Measurements from ENCODE around the gene TTPAL.

TTPAL gene

DNA sequence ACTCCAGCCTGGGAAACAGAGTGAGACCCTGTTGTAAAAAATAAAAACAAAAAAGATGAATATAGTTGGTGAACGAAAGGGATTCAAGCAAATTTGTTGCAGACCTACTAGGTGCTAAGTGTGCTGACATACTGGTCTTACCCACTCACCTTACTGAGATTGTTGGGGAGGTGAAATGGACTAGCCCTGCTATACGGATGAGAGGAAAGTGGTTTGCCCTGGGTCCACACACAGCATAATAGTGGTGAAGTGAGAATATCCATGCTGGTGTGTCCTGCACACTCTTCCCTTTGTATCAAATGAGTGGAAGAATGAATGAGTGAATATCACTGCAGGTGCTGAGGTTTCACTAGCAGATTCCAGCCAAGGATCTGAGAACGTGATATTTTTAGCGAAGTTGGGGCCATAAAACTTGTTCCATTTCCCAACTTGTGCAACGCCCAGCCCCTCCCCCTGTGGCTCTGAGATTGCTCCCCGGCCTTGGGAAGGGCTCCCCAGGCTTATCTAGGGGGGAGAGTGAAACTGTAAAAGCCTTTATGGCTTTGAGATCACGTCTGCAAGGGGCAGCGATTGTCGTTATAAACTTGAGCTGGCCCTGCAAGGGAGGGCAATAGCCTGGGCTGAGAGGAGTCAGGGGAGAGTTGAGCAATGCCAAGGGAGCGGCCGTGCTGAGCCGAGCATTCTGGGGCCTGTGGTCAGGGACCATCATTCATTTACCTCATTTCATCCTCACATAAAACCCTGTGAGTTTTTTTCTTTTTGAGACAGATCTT is 33.2 kb upstream of the TTPAL start:
- TF ChIP-seq, protein P1, sequence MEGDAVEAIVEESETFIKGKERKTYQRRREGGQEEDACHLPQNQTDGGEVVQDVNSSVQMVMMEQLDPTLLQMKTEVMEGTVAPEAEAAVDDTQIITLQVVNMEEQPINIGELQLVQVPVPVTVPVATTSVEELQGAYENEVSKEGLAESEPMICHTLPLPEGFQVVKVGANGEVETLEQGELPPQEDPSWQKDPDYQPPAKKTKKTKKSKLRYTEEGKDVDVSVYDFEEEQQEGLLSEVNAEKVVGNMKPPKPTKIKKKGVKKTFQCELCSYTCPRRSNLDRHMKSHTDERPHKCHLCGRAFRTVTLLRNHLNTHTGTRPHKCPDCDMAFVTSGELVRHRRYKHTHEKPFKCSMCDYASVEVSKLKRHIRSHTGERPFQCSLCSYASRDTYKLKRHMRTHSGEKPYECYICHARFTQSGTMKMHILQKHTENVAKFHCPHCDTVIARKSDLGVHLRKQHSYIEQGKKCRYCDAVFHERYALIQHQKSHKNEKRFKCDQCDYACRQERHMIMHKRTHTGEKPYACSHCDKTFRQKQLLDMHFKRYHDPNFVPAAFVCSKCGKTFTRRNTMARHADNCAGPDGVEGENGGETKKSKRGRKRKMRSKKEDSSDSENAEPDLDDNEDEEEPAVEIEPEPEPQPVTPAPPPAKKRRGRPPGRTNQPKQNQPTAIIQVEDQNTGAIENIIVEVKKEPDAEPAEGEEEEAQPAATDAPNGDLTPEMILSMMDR (IDR thresholded peaks at IDR 0.05; ENCODE audit: borderline replicate concordance, control extremely low read depth, extremely low read depth, insufficient read depth, missing control alignments), result no peak
- in situ Hi-C loops (cut with MboI; ENCODE audit: low sequenced_read_pairs, unreplicated experiment), result no loop called here
- DNase-seq (ENCODE audit: low spot score), result no peak

DNA sequence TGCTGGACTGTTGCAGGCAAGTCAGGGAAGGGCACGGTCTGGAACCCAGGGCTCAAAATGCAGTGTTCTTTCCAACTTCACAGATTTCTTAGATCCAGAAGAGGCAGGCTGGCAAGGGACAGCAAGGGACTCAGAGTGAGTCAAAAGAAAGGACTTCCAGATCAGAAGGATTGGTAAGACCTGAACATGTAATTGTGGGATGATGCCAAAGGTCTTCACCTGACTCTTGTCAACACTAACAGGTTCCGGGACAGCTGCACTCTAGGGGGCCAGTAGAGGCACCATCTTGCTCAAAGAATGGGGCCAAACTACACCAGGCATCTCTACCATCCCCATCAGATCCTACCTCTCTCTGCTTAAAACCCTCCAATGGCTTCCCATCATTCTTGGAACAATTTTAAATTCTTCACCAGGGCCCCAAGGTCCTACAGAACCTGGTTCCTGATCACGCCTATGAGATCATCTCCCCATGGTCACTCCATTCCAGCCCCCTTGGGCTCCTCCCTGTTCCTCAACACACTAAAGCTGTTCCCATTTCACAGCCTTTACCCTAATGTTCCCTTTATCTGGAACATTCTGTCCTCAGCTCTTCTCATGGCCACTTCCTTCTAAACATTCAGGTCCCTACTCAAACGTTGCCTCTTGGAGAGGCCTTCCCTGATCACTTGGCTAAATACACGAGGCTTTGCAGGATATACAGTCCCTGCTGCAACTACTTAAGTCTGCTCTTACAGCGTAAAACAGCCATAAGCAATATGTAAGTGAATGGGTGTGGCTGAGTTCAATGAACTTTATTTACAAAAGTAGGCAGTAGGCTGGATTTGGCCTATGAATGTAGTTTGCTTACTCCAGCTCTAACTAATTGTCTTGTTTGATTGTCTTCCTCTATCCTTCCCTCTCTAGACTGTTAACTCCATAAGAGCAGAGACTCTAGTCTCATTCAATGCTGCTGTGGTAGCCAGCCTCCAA is 29.6 kb upstream of the TTPAL start:
- in situ Hi-C loops (cut with MboI; ENCODE audit: low sequenced_read_pairs, unreplicated experiment), result no loop called here
- DNase-seq (ENCODE audit: low spot score), result no peak
- TF ChIP-seq, protein P1 (IDR thresholded peaks at IDR 0.05; ENCODE audit: borderline replicate concordance, control extremely low read depth, extremely low read depth, insufficient read depth, missing control alignments), result no peak

GRCh38 chr20:44447827-44448419 is 27.8 kb upstream of the TTPAL start:
- in situ Hi-C loops (cut with MboI; ENCODE audit: low sequenced_read_pairs, unreplicated experiment), result no loop called here
- no peak for DNase-seq (ENCODE audit: low spot score)
- TF ChIP-seq, protein P1 (IDR thresholded peaks at IDR 0.05; ENCODE audit: borderline replicate concordance, control extremely low read depth, extremely low read depth, insufficient read depth, missing control alignments), result no peak

- in situ Hi-C loops (cut with MboI; ENCODE audit: low sequenced_read_pairs, unreplicated experiment), result no loop called here
- DNase-seq (ENCODE audit: low spot score), result peak; percentile 52
- TF ChIP-seq, protein P1 (IDR thresholded peaks at IDR 0.05; ENCODE audit: borderline replicate concordance, control extremely low read depth, extremely low read depth, insufficient read depth, missing control alignments), result no peak
These were observed 26.7 kb upstream of the TTPAL start for GRCh38 chr20:44448753-44449546.

GRCh38 chr20:44449864-44450263 is 25.8 kb upstream of the TTPAL start:
- DNase-seq (ENCODE audit: low spot score), result no peak
- in situ Hi-C loops (cut with MboI; ENCODE audit: low sequenced_read_pairs, unreplicated experiment), result no loop called here
- TF ChIP-seq, protein P1 (IDR thresholded peaks at IDR 0.05; ENCODE audit: borderline replicate concordance, control extremely low read depth, extremely low read depth, insufficient read depth, missing control alignments), result no peak
